Kidney (tissue), 14 donors: Measurements from ENCODE around the gene FYB1. TPM values are rescaled to one million over a fixed set of nuclear protein-coding genes. Genes with fewer than 3 reads are reported as not detected.

ENCODE experiments used
- DNase-seq, 5 donors: peaks; one replicate each; pipeline ENCODE4 v3.0.0-alpha.2; 2013 to 2020
- FAIRE-seq: peaks from 2 replicates; lab custom pipeline; 2012; peaks lifted over from hg19 to GRCh38; lab: Jason Lieb, UNC
- H3K27ac ChIP-seq, 2 donors: one replicate each; pipeline ENCODE4 v1.7.0; 2013; ENCODE audit warnings: low read depth in 2 of 2, low read length in 2 of 2, inconsistent platforms in 1 of 2
- H3K27me3 ChIP-seq: one replicate; pipeline ENCODE4 v1.7.1; 2013; ENCODE audit warnings: low read length, inconsistent platforms; ENCODE audit not compliant: control insufficient read depth, insufficient read depth
- H3K36me3 ChIP-seq, 3 donors: one replicate each; pipeline versions ENCODE4 v1.7.0 to v1.7.1; 2013; ENCODE audit warnings: low read length in 3 of 3, control low read depth in 1 of 3, inconsistent platforms in 1 of 3; ENCODE audit not compliant: insufficient read depth in 3 of 3, control insufficient read depth in 2 of 3
- H3K4me1 ChIP-seq, 3 donors: one replicate each; pipeline versions ENCODE4 v1.7.0 to v1.7.1; 2013; ENCODE audit warnings: low read length in 3 of 3, inconsistent platforms in 1 of 3, low read depth in 1 of 3; ENCODE audit not compliant: control insufficient read depth in 2 of 3, insufficient read depth in 2 of 3
- H3K4me3 ChIP-seq, 3 donors: one replicate each; pipeline versions ENCODE4 v1.7.0 to v1.8.1; 2013; ENCODE audit warnings: low read length in 3 of 3, control low read depth in 1 of 3, inconsistent platforms in 1 of 3
- H3K9ac ChIP-seq, 3 donors: one replicate each; pipeline versions ENCODE4 v1.7.0 to v1.7.1; 2013; ENCODE audit warnings: low read length in 3 of 3, control low read depth in 1 of 3, inconsistent platforms in 1 of 3
- H3K9me3 ChIP-seq, 3 donors: one replicate each; pipeline versions ENCODE4 v1.7.0 to v1.7.1; 2013; ENCODE audit warnings: low read length in 3 of 3, control low read depth in 1 of 3, inconsistent platforms in 1 of 3; ENCODE audit not compliant: control insufficient read depth in 2 of 3, insufficient read depth in 1 of 3
- intact Hi-C: fragments of 100-400 bp; cut with DNase I; formaldehyde crosslinking; loops from one replicate; pipeline ENCODE4 v1.11.1; 2022
- polyA plus RNA-seq: library from polyadenylated mRNA; stranded (reverse); fragments of 350-450 nt; fragmentation: Illumina TruSeq; extraction: RNeasy Lipid Tissue Mini Kit (QIAGEN cat#74804); gene quantifications from one replicate; pipeline ENCODE4 v1.2.3, GENCODE V29; 2014; ENCODE audit warnings: low read depth, low replicate concordance; ENCODE audit not compliant: insufficient read depth
- total RNA-seq: library from RNA; stranded (reverse); fragmentation: NEBNext Ultra II Directional; extraction: Animal tissue kit (Norgen Biotek cat#: 25700); gene quantifications from one replicate; pipeline ENCODE4 v1.2.1, GENCODE V29; 2021
- TF ChIP-seq, protein P1 (sequence below): IDR thresholded peaks from 3 replicates; pipeline ENCODE4 v1.5.1; 2012; ENCODE audit warnings: mild to moderate bottlenecking, moderate library complexity, borderline replicate concordance; ENCODE audit not compliant: insufficient read depth; ENCODE audit errors: extremely low read depth
- donor health status: control.
- donor health status: control.
- donor health status: control.
- donor health status: control.
- donor health status: control.
- donor health status: DM: yes; HTN: yes; CAD: no.
- donor health status: Normal renal cell carcinoma (clear cell type).

FYB1 gene
- total and polyA plus RNA-seq, 2 donors from 2014 or later: 2.3 to 53.7 TPM

DNA sequence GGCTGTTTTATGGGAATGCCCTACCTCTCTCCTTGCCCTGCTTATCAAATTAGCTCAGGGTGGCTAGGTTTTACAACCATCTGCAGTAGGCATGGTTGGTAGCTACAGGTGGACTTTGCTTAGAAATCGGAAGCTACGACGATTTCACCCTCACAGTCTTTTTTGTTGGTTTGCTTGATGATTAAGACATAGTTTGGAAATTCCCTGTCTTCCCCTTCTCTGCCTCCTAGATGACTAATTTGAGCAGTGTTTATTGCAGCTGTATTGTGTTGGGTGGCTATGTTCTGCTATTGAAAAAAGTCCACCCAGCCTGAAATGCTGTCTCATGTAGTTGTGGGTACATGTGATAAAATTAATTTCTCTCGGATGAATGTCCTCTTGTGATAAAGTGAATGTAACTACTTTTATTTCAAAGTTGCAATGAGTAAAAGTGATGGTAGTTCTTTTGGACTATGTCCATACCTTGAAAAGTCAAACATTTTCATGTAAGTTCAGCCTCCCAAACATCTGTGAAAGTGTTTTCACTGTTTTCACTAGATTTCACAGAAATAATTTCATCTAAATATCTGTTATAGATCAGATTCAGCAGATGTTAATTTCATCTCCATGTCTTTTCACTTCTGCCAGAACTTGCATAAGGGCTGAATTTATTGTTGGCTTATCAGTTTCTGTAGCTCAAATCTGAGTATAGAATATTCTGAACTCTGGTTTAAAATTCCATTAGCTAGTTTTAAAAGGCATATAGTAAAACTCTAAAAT, 37.3 kb upstream of the FYB1 start:
- TF ChIP-seq, protein P1, sequence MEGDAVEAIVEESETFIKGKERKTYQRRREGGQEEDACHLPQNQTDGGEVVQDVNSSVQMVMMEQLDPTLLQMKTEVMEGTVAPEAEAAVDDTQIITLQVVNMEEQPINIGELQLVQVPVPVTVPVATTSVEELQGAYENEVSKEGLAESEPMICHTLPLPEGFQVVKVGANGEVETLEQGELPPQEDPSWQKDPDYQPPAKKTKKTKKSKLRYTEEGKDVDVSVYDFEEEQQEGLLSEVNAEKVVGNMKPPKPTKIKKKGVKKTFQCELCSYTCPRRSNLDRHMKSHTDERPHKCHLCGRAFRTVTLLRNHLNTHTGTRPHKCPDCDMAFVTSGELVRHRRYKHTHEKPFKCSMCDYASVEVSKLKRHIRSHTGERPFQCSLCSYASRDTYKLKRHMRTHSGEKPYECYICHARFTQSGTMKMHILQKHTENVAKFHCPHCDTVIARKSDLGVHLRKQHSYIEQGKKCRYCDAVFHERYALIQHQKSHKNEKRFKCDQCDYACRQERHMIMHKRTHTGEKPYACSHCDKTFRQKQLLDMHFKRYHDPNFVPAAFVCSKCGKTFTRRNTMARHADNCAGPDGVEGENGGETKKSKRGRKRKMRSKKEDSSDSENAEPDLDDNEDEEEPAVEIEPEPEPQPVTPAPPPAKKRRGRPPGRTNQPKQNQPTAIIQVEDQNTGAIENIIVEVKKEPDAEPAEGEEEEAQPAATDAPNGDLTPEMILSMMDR: no peak
- H3K27ac ChIP-seq: no peak overlapping the region
- peak overlapping the region in 2 of 3 donors; percentile 33 to 42 for H3K4me3 ChIP-seq
- FAIRE-seq (no peak), DNase-seq (no peak)
- H3K27me3 ChIP-seq: no peaks in the 10 kb centered on the region
- no peaks in the 10 kb centered on the region for H3K9me3 ChIP-seq
- peaks cover 0 to 11% (median 5%) of the 10 kb centered on the region in 3 donors for H3K4me1 ChIP-seq
- H3K9ac ChIP-seq: no peak overlapping the region
- intact Hi-C loops: no loop called here
- H3K36me3 ChIP-seq: no peaks in the 10 kb centered on the region

DNA sequence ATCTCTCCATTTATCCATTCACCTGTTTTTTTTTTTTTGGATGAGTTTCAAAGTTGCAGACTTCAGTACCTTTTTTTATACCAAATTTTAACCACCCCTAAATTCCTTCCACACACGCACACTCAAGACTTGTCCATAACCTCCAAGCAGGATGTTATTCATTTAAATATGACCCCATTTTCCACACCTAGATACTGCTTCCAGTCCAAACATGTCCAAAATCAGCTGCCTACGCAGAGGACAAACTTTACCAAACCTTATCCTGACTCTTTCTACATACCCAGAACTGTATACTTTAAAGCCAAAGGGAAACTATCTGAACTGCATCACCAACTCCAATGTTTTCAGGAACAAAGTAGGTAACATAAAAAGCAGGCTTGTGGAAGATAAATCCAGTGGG, 36.0 kb upstream of the FYB1 start:
- Histone ChIP-seq H3K36me3 (no peaks in the 10 kb centered on the region), H3K9ac (no peak overlapping the region), H3K4me1 (peaks cover 0 to 11% (median 5%) of the 10 kb centered on the region in 3 donors), H3K27ac (no peak overlapping the region), H3K9me3 (no peaks in the 10 kb centered on the region), H3K27me3 (no peaks in the 10 kb centered on the region), H3K4me3 (no peak overlapping the region)
- TF ChIP-seq, protein P1: no peak
- no peak for FAIRE-seq
- DNase-seq: no peak
- intact Hi-C loops: no loop called here

DNA sequence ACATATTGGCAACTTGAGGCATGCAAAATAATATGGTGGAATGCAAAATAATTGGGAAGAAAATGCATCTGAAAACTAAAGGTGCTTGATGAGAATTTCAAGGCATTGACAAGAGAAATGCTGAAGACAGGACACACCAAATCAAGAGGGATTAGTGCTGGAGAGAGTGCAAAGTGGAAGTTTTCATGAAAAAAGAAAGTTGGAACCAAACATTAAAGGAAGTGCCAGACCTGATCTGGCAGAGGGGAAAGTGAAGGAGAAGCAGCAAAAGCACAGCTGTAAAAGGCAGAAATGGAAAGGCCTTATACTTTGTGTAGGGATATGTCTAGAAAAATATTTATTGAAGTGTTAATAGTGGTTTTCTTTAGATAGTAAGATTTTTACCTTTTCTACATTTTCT, 35.3 kb upstream of the FYB1 start:
- Histone ChIP-seq H3K27me3 (no peaks in the 10 kb centered on the region), H3K36me3 (no peaks in the 10 kb centered on the region), H3K4me3 (no peak overlapping the region), H3K4me1 (peaks cover 0 to 11% (median 5%) of the 10 kb centered on the region in 3 donors), H3K9ac (no peak overlapping the region), H3K9me3 (no peaks in the 10 kb centered on the region), H3K27ac (no peak overlapping the region)
- TF ChIP-seq, protein P1: no peak
- intact Hi-C loops: no loop called here
- no peak for DNase-seq
- no peak for FAIRE-seq
